SK-N-SH (cell line): ENCODE results near the gene TJP1. TPM values are rescaled to one million over a fixed set of nuclear protein-coding genes. Genes with fewer than 3 reads are reported as not detected.
A peak's percentile ranks its signal among the peaks of the same experiment; 100 is the strongest.

Experiments
- CTCF ChIA-PET: fragments of 300-600, 350-600 bp; formaldehyde crosslinking; extraction: SDS; loops from one replicate; lab custom pipeline; 2021; lab: Yijun Ruan, JAX
- POLR2A ChIA-PET: fragments of 350-600 bp; sonication (Branson Sonifier 250); formaldehyde crosslinking; extraction: SDS; loops from one replicate; lab custom pipeline; 2020; ENCODE audit warnings: antibody characterized with exemption, inconsistent platforms; lab: Yijun Ruan, JAX
- DNase-seq: peaks from one replicate; pipeline ENCODE4 v3.0.0; 2012
- H2AFZ ChIP-seq: fragments of 200-600 bp; sonication (generic); 2 replicates; pipeline ENCODE4 v1.8.1; 2016; ENCODE audit warnings: antibody characterized with exemption, mild to moderate bottlenecking, low read depth
- H3F3A ChIP-seq: fragments of 200-600 bp; sonication (generic); replicated peaks from 2 replicates; pipeline ENCODE3; 2016; ENCODE audit warnings: antibody characterized with exemption, mild to moderate bottlenecking; ENCODE audit not compliant: insufficient read depth
- H3K27ac ChIP-seq, 2 experiments: fragments of 200-500 bp in 1 of 2; fragments of 200-600 bp in 1 of 2; sonication (Bioruptor generic) in 1 of 2; sonication (generic), shearing (Covaris generic) in 1 of 2; 2 replicates each; pipeline versions ENCODE4 v1.5.1 to v1.6.1; 2014 to 2016; ENCODE audit warnings: low read depth in 2 of 2, inconsistent platforms in 1 of 2, low read length in 1 of 2, mild to moderate bottlenecking in 1 of 2, mixed read lengths in 1 of 2
- H3K27me3 ChIP-seq: fragments of 200-600 bp; sonication (generic), shearing (Covaris generic); 2 replicates; pipeline ENCODE4 v1.6.1; 2016; ENCODE audit warnings: mixed run types; ENCODE audit not compliant: insufficient read depth
- H3K36me3 ChIP-seq, 2 experiments: fragments of 200-500 bp in 1 of 2; fragments of 200-600 bp in 1 of 2; sonication (Bioruptor generic) in 1 of 2; sonication (generic) in 1 of 2; replicated peaks in 1 of 2; 2 replicates each; pipeline versions ENCODE3 to v1.5.1; 2014 to 2016; ENCODE audit warnings: low read length in 1 of 2, mild to moderate bottlenecking in 1 of 2; ENCODE audit not compliant: insufficient read depth in 2 of 2, control insufficient read depth in 1 of 2
- H3K4me1 ChIP-seq, 2 experiments: fragments of 200-500 bp in 1 of 2; fragments of 200-600 bp in 1 of 2; sonication (Bioruptor generic) in 1 of 2; sonication (generic), shearing (Covaris generic) in 1 of 2; 2 replicates each; pipeline versions ENCODE4 v1.5.1 to v1.6.1; 2014 to 2016; ENCODE audit warnings: low read depth in 1 of 2, low read length in 1 of 2, mixed run types in 1 of 2; ENCODE audit not compliant: insufficient read depth in 2 of 2, control insufficient read depth in 1 of 2
- H3K4me2 ChIP-seq: fragments of 200-600 bp; sonication (generic), shearing (Covaris generic); 2 replicates; pipeline ENCODE4 v1.6.1; 2017; ENCODE audit warnings: mixed run types
- H3K4me3 ChIP-seq, 2 experiments: fragments of 200-500 bp in 1 of 2; fragments of 200-600 bp in 1 of 2; sonication (Bioruptor generic) in 1 of 2; sonication (generic), shearing (Covaris generic) in 1 of 2; 2 replicates each; pipeline versions ENCODE4 v1.5.1 to v1.8.1; 2014 to 2016; ENCODE audit warnings: low read depth in 2 of 2, inconsistent platforms in 1 of 2, low read length in 1 of 2, mild to moderate bottlenecking in 1 of 2, mixed read lengths in 1 of 2, moderate library complexity in 1 of 2
- H3K79me2 ChIP-seq: fragments of 200-600 bp; sonication (generic); 2 replicates; pipeline ENCODE4 v1.8.1; 2017; ENCODE audit warnings: mild to moderate bottlenecking; ENCODE audit not compliant: insufficient read depth
- H3K9ac ChIP-seq: fragments of 200-600 bp; sonication (generic); 2 replicates; pipeline ENCODE4 v1.6.1; 2017; ENCODE audit warnings: mixed run types
- H3K9me2 ChIP-seq: fragments of 200-600 bp; sonication (generic); 2 replicates; pipeline ENCODE4 v1.6.1; 2017; ENCODE audit warnings: mixed run types
- H3K9me3 ChIP-seq: fragments of 200-600 bp; sonication (generic); 2 replicates; pipeline ENCODE4 v1.6.1; 2017; ENCODE audit warnings: mixed run types, mild to moderate bottlenecking, moderate library complexity
- H4K20me1 ChIP-seq: fragments of 200-600 bp; sonication (generic); 2 replicates; pipeline ENCODE4 v1.6.1; 2017; ENCODE audit warnings: mild to moderate bottlenecking, mixed run types; ENCODE audit not compliant: insufficient read depth
- CHD2 ChIP-seq: fragments of 150-350 bp; IDR thresholded peaks from 2 replicates; pipeline ENCODE4 v1.6.1; 2018; ENCODE audit warnings: low read length; ENCODE audit not compliant: partially characterized antibody
- CTCF ChIP-seq: fragments of 200-600 bp; sonication (generic); IDR thresholded peaks from 2 replicates; pipeline ENCODE4 v1.6.1; 2017; ENCODE audit warnings: antibody characterized with exemption, mild to moderate bottlenecking, moderate library complexity
- EZH2phosphoT487 ChIP-seq: fragments of 200-600 bp; sonication (generic); IDR thresholded peaks from 2 replicates; pipeline ENCODE4 v1.6.1; 2017; ENCODE audit warnings: low read depth, mixed run types, mild to moderate bottlenecking, antibody characterized with exemption, moderate library complexity, borderline replicate concordance
- FOSL2 ChIP-seq: IDR thresholded peaks from 2 replicates; pipeline ENCODE4 v1.4.0; 2012; ENCODE audit warnings: low read depth, mild to moderate bottlenecking, moderate library complexity, borderline replicate concordance
- FOXM1 ChIP-seq: IDR thresholded peaks from 2 replicates; pipeline ENCODE4 v1.4.0; 2012; ENCODE audit warnings: low read depth, mild to moderate bottlenecking
- GABPA ChIP-seq: IDR thresholded peaks from 2 replicates; pipeline ENCODE4 v1.4.0; 2012; ENCODE audit warnings: low read depth, mild to moderate bottlenecking
- GATA2 ChIP-seq: sonication (generic); formaldehyde crosslinking; IDR thresholded peaks from 2 replicates; pipeline ENCODE4 v1.5.0; 2020; ENCODE audit warnings: mild to moderate bottlenecking, missing genetic modification reagents
- IRF3 ChIP-seq: fragments of 150-350 bp; IDR thresholded peaks from 2 replicates; pipeline ENCODE4 v1.6.1; 2016; ENCODE audit warnings: mild to moderate bottlenecking, low read depth, low read length
- JUND ChIP-seq: IDR thresholded peaks from 2 replicates; pipeline ENCODE4 v1.4.0; 2012
- POLR2AphosphoS5 ChIP-seq: IDR thresholded peaks from 2 replicates; pipeline ENCODE4 v1.6.1; 2012; ENCODE audit warnings: low read depth, low read length
- RAD21 ChIP-seq: IDR thresholded peaks from 2 replicates; pipeline ENCODE4 v1.6.1; 2012; ENCODE audit warnings: mild to moderate bottlenecking, low read length
- RXRA ChIP-seq: IDR thresholded peaks from 2 replicates; pipeline ENCODE4 v1.4.0; 2012; ENCODE audit warnings: low read depth, mild to moderate bottlenecking, borderline replicate concordance
- SIN3A ChIP-seq: IDR thresholded peaks from 2 replicates; pipeline ENCODE4 v1.6.1; 2012; ENCODE audit warnings: low read depth, mild to moderate bottlenecking, low read length, moderate library complexity, borderline replicate concordance
- USF1 ChIP-seq: IDR thresholded peaks from 2 replicates; pipeline ENCODE4 v1.4.0; 2012; ENCODE audit warnings: low read depth, borderline replicate concordance
- USF2 ChIP-seq: fragments of 150-350 bp; IDR thresholded peaks from 2 replicates; pipeline ENCODE4 v1.6.1; 2017; ENCODE audit warnings: antibody characterized with exemption, low read length, low read depth, borderline replicate concordance
- YY1 ChIP-seq: IDR thresholded peaks from 2 replicates; pipeline ENCODE4 v1.4.0; 2012; ENCODE audit warnings: low read depth, mild to moderate bottlenecking
- WGBS: methylation state at CpG from one replicate; pipeline ENCODE4 v1.1.6; 2017; ENCODE audit warnings: low lambda C conversion rate; 5-methylcytosine and 5-hydroxymethylcytosine counted together
- polyA plus RNA-seq, 3 experiments: library from polyadenylated mRNA; depleted of rRNA; stranded (reverse); fragments of >200 nt; gene quantifications; 2 replicates each; pipeline ENCODE4 v1.2.3, GENCODE V29; 2012
- TF ChIP-seq, protein P1 (sequence below): IDR thresholded peaks from 2 replicates; pipeline ENCODE4; 2012
- TF ChIP-seq, protein P2 (sequence below): IDR thresholded peaks from 2 replicates; pipeline ENCODE4 v1.6.1; 2012; ENCODE audit warnings: mild to moderate bottlenecking, low read depth, low read length, moderate library complexity

Gene TJP1
- polyA plus RNA-seq, 1 of the 3 experiments (the other 2 are of a cell fraction): 17.5 TPM

GRCh38 chr15:29842290-29842689 is 20.0 kb upstream of the TJP1 start:
- Histone ChIP-seq H3K4me1 (no peaks in the 10 kb centered on the region; a peak in 1 of 4 replicates), H3K4me2 (no peak overlapping the region), H3K4me3 (no peak overlapping the region), H3K9me2 (no peaks in the 10 kb centered on the region), H3K36me3 (no peaks in the 10 kb centered on the region), H3K9me3 (no peaks in the 10 kb centered on the region), H3K9ac (no peak overlapping the region), H4K20me1 (no peaks in the 10 kb centered on the region), H3K27ac (no peak overlapping the region), H3K79me2 (no peaks in the 10 kb centered on the region), H2AFZ (no peak overlapping the region), H3F3A (no peaks in the 10 kb centered on the region), H3K27me3 (no peaks in the 10 kb centered on the region)
- ChIA-PET CTCF (no interaction called here), POLR2A (no interaction called here)
- 76% methylated on average over 5 of the region's 5 CpGs for WGBS
- DNase-seq: no peak
- TF ChIP-seq YY1: no peak
- no peak for TF ChIP-seq SIN3A
- TF ChIP-seq, protein P1, sequence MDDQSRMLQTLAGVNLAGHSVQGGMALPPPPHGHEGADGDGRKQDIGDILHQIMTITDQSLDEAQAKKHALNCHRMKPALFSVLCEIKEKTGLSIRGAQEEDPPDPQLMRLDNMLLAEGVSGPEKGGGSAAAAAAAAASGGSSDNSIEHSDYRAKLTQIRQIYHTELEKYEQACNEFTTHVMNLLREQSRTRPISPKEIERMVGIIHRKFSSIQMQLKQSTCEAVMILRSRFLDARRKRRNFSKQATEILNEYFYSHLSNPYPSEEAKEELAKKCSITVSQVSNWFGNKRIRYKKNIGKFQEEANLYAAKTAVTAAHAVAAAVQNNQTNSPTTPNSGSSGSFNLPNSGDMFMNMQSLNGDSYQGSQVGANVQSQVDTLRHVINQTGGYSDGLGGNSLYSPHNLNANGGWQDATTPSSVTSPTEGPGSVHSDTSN: no peak
- no peak for TF ChIP-seq EZH2phosphoT487
- no peak for TF ChIP-seq POLR2AphosphoS5
- TF ChIP-seq FOXM1: no peak
- TF ChIP-seq CHD2: no peak
- no peak for TF ChIP-seq FOSL2
- no peak for TF ChIP-seq USF2
- TF ChIP-seq GATA2 (CRISPR knock-in tag): no peak
- TF ChIP-seq GABPA: no peak
- TF ChIP-seq RXRA: no peak

DNA sequence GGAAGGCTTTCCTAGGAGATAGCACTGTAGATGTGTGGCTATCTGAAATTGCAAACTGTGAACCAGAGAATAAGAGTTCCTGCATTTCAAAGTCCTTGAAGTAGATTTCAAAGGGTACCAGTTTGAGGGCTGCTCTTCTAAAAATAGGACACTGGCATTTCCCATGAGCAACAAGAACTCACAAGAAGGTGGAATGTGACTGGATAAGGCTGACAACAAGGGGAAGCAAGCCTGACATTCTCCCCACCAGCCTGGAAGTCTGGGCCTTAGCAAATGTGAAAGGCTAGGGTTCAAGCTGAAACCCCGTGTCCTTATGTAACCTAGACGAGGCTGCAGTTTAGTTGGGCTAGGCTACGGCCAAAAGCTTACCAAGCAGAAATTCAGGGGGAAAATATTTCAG is 18.7 kb upstream of the TJP1 start:
- ChIA-PET CTCF (no interaction called here), POLR2A (no interaction called here)
- Histone ChIP-seq H4K20me1 (no peaks in the 10 kb centered on the region), H3K4me1 (no peaks in the 10 kb centered on the region; a peak in 1 of 4 replicates), H3K27me3 (no peaks in the 10 kb centered on the region), H3K79me2 (no peaks in the 10 kb centered on the region), H3K4me2 (no peak overlapping the region), H3K4me3 (no peak overlapping the region), H3K27ac (no peak overlapping the region), H3F3A (no peaks in the 10 kb centered on the region), H3K9me3 (no peaks in the 10 kb centered on the region), H3K9ac (no peak overlapping the region), H2AFZ (peak overlapping the region; percentile 32; the same call in 1 of the 2 replicates), H3K9me2 (no peaks in the 10 kb centered on the region), H3K36me3 (no peaks in the 10 kb centered on the region)
- DNase-seq: no peak
- TF ChIP-seq RAD21 (no peak), USF1 (no peak), CTCF (no peak), POLR2AphosphoS5 (no peak), IRF3 (no peak), JUND (no peak), YY1 (no peak)
- TF ChIP-seq, protein P2, sequence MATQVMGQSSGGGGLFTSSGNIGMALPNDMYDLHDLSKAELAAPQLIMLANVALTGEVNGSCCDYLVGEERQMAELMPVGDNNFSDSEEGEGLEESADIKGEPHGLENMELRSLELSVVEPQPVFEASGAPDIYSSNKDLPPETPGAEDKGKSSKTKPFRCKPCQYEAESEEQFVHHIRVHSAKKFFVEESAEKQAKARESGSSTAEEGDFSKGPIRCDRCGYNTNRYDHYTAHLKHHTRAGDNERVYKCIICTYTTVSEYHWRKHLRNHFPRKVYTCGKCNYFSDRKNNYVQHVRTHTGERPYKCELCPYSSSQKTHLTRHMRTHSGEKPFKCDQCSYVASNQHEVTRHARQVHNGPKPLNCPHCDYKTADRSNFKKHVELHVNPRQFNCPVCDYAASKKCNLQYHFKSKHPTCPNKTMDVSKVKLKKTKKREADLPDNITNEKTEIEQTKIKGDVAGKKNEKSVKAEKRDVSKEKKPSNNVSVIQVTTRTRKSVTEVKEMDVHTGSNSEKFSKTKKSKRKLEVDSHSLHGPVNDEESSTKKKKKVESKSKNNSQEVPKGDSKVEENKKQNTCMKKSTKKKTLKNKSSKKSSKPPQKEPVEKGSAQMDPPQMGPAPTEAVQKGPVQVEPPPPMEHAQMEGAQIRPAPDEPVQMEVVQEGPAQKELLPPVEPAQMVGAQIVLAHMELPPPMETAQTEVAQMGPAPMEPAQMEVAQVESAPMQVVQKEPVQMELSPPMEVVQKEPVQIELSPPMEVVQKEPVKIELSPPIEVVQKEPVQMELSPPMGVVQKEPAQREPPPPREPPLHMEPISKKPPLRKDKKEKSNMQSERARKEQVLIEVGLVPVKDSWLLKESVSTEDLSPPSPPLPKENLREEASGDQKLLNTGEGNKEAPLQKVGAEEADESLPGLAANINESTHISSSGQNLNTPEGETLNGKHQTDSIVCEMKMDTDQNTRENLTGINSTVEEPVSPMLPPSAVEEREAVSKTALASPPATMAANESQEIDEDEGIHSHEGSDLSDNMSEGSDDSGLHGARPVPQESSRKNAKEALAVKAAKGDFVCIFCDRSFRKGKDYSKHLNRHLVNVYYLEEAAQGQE: no peak
- WGBS: 71% methylated on average over 3 of the region's 3 CpGs
